Natural killer cell (primary cell): ENCODE data around the gene SURF4. TPM values are rescaled to one million over a fixed set of nuclear protein-coding genes. Genes with fewer than 3 reads are reported as not detected.

Experiments
- ATAC-seq, 3 donors: fragments of 150-1000 bp in 2 of 3; fragments of 200-7000 bp in 1 of 3; cut with Tn5 transposase; 1 replicate in 1 of 3; 2 replicates in 2 of 3; pipeline ENCODE4 v1.10.0; 2021; ENCODE audit warnings: mild to moderate bottlenecking in 2 of 3, moderate library complexity in 2 of 3
- DNase-seq, 2 donors: peaks; one replicate each; pipeline versions ENCODE4 v3.0.0 to v3.0.0-alpha.2; 2013 to 2021; ENCODE audit warnings: mixed read lengths in 1 of 2
- H3K27ac ChIP-seq: one replicate; pipeline ENCODE4 v1.5.1; 2013; ENCODE audit warnings: mild to moderate bottlenecking, low read length
- H3K27me3 ChIP-seq: one replicate; pipeline ENCODE4 v1.6.1; 2013; ENCODE audit warnings: low read length; ENCODE audit not compliant: control insufficient read depth, insufficient read depth
- H3K36me3 ChIP-seq: one replicate; pipeline ENCODE4 v1.6.1; 2013; ENCODE audit warnings: low read length; ENCODE audit not compliant: control insufficient read depth, insufficient read depth
- H3K4me1 ChIP-seq: one replicate; pipeline ENCODE4 v1.6.1; 2013; ENCODE audit warnings: low read length; ENCODE audit not compliant: control insufficient read depth, insufficient read depth
- H3K4me3 ChIP-seq: one replicate; pipeline ENCODE4 v1.5.1; 2013; ENCODE audit warnings: low read length
- H3K9me3 ChIP-seq: one replicate; pipeline ENCODE4 v1.6.1; 2013; ENCODE audit warnings: low read length; ENCODE audit not compliant: control insufficient read depth, insufficient read depth
- H3K27ac Mint-ChIP-seq, 2 donors: one replicate each; pipeline ENCODE4 v1.8.0; 2022; ENCODE audit warnings: mild to moderate bottlenecking in 2 of 2, mixed read lengths in 2 of 2, moderate library complexity in 1 of 2
- H3K27me3 Mint-ChIP-seq, 2 donors: one replicate each; pipeline ENCODE4 v1.8.0; 2022; ENCODE audit warnings: low read depth in 2 of 2, mixed read lengths in 2 of 2
- H3K36me3 Mint-ChIP-seq: one replicate; pipeline ENCODE4 v1.8.0; 2022; ENCODE audit warnings: mixed read lengths
- H3K4me1 Mint-ChIP-seq, 2 donors: one replicate each; pipeline ENCODE4 v1.8.0; 2022; ENCODE audit warnings: mixed read lengths in 2 of 2
- H3K4me3 Mint-ChIP-seq: one replicate; pipeline ENCODE4 v1.8.0; 2022; ENCODE audit warnings: mild to moderate bottlenecking, moderate library complexity, mixed read lengths
- H3K9me3 Mint-ChIP-seq, 2 donors: one replicate each; pipeline ENCODE4 v1.8.0; 2022; ENCODE audit warnings: mixed read lengths in 2 of 2
- CTCF ChIP-seq: fragments of 200-600 bp; IDR thresholded peaks from one replicate; pipeline ENCODE4 v1.8.0; 2022; ENCODE audit warnings: antibody characterized with exemption
- WGBS: methylation state at CpG from one replicate; pipeline ENCODE4 v1.1.7; 2013; ENCODE audit warnings: missing lambda C conversion rate; ENCODE audit not compliant: insufficient coverage; 5-methylcytosine and 5-hydroxymethylcytosine counted together
- intact Hi-C: fragments of 100-400 bp; cut with micrococcal nuclease; formaldehyde crosslinking; loops from one replicate; pipeline ENCODE4 v1.14.2; 2022
- total RNA-seq, 4 donors: library from RNA; stranded (reverse); fragments of 120-200 nt in 1 of 4; gene quantifications; one replicate each; pipeline versions ENCODE4 v1.2.3 to v1.2.4, GENCODE V29; 2013 to 2022

SURF4 gene
- total RNA-seq, 3 donors from 2014 or later (not counting 1 experiment from before 2014, with no cell fraction given), result 111 to 135 (median 114) TPM

GRCh38 chr9:133352635-133353340 lies 23.1 kb downstream of the SURF4 start:
- peaks cover 50% of the 10 kb centered on the region for H3K36me3 ChIP-seq
- H3K36me3 Mint-ChIP-seq, result peaks cover 10% of the 10 kb centered on the region
- H3K27me3 ChIP-seq, result no peaks in the 10 kb centered on the region
- peaks cover 34 to 43% of the 10 kb centered on the region in 2 donors for H3K4me1 Mint-ChIP-seq
- H3K4me1 ChIP-seq, result peaks cover 43% of the 10 kb centered on the region
- H3K4me3 ChIP-seq, result no peak overlapping the region
- H3K27ac Mint-ChIP-seq, result peak overlapping the region in 1 of 2 donors; percentile 64
- DNase-seq (no peak), ATAC-seq (no peak)
- H3K27ac ChIP-seq, result no peak overlapping the region
- H3K9me3 ChIP-seq, result no peaks in the 10 kb centered on the region
- no peaks in the 10 kb centered on the region for H3K27me3 Mint-ChIP-seq
- intact Hi-C loops, result no loop called here
- no peaks in the 10 kb centered on the region for H3K9me3 Mint-ChIP-seq
- no peak for TF ChIP-seq CTCF
- 75% methylated on average over 8 of the region's 8 CpGs for WGBS
- no peak overlapping the region for H3K4me3 Mint-ChIP-seq

GRCh38 chr9:133351908-133352634 lies 23.8 kb downstream of the SURF4 start:
- peak overlapping the region in 1 of 2 donors; percentile 31 for H3K27ac Mint-ChIP-seq

DNA sequence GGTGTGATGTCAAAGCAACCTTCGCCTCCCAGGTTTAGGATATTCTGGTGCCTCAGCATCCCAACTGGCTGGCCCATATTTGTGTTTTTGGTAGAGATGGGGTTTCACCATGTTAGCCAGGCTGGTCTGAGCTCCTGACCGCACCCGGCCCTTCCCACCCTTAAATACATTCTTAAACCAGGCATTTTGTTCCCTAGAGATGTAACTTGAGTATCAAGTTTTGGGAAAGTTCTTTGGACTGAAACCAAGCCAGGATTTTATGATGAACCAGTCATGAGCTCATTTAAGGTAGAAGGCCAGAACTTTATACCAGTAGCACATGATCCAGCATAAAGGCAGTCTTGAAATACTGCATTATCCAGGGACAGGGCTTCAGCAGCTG lies 24.3 kb downstream of the SURF4 start:
- H3K27ac ChIP-seq, result no peak overlapping the region
- peaks cover 40% of the 10 kb centered on the region for H3K4me1 ChIP-seq
- ATAC-seq (no peak), DNase-seq (no peak)
- H3K4me3 ChIP-seq, result no peak overlapping the region
- 100% methylated on average over 1 of the region's 3 CpGs for WGBS
- intact Hi-C loops, result no loop called here
- Mint-ChIP-seq H3K4me3 (no peak overlapping the region), H3K27ac (no peak overlapping the region), H3K36me3 (peaks cover 12% of the 10 kb centered on the region), H3K9me3 (no peaks in the 10 kb centered on the region), H3K4me1 (peaks cover 39 to 43% of the 10 kb centered on the region in 2 donors), H3K27me3 (no peaks in the 10 kb centered on the region)
- peaks cover 50% of the 10 kb centered on the region for H3K36me3 ChIP-seq
- no peak for TF ChIP-seq CTCF
- no peaks in the 10 kb centered on the region for H3K9me3 ChIP-seq
- H3K27me3 ChIP-seq, result no peaks in the 10 kb centered on the region

More at GRCh38 chr9:133351908-133352634, 23.8 kb downstream of the SURF4 start:
- ATAC-seq, result no peak
- Mint-ChIP-seq H3K27me3 (no peaks in the 10 kb centered on the region), H3K9me3 (no peaks in the 10 kb centered on the region), H3K4me1 (peaks cover 34 to 42% of the 10 kb centered on the region in 2 donors), H3K36me3 (peaks cover 12% of the 10 kb centered on the region), H3K4me3 (no peak overlapping the region)
- WGBS, result 82% methylated on average over 13 of the region's 14 CpGs
- no peak for TF ChIP-seq CTCF
- H3K27me3 ChIP-seq, result no peaks in the 10 kb centered on the region
- no peaks in the 10 kb centered on the region for H3K9me3 ChIP-seq
- no peak overlapping the region for H3K27ac ChIP-seq
- peaks cover 50% of the 10 kb centered on the region for H3K36me3 ChIP-seq
- intact Hi-C loops, result no loop called here
- H3K4me1 ChIP-seq, result peaks cover 39% of the 10 kb centered on the region
- DNase-seq, result peak in 1 of 2 donors; percentile 51
- H3K4me3 ChIP-seq, result no peak overlapping the region
